ENCODE data around the gene AMN.

DNA sequence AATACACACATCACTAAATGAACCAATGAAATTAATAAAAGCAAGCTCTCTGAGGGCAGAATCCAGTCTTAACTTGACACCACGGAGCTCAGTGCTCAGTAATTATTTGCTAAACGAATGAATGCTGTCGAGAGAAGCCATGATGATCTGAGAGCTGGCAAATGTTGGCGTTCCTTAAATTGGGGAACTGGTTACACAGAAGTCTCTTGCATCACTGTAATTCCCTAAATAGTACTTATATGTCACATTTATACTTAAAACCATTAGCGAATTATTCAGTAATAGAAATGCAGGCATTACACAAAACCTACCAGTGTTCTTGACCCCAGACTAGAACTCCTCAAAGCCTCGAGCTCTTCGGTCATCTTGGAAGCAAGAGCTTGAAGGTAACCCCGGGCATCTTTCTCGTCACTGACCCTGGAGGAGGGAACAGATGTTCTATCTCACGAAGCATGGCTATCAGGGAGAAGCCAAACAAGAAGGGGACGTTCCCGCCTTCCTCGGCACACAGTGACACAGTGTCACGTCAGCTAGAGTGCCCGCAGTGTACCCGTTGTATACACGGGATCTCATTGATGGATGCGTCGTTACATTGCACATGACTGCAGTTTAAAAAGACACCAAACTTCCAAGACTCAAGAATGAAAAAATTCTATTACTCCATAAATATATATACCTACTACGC is 43.6 kb downstream of the AMN start:
- TF ChIP-seq, protein P1, sequence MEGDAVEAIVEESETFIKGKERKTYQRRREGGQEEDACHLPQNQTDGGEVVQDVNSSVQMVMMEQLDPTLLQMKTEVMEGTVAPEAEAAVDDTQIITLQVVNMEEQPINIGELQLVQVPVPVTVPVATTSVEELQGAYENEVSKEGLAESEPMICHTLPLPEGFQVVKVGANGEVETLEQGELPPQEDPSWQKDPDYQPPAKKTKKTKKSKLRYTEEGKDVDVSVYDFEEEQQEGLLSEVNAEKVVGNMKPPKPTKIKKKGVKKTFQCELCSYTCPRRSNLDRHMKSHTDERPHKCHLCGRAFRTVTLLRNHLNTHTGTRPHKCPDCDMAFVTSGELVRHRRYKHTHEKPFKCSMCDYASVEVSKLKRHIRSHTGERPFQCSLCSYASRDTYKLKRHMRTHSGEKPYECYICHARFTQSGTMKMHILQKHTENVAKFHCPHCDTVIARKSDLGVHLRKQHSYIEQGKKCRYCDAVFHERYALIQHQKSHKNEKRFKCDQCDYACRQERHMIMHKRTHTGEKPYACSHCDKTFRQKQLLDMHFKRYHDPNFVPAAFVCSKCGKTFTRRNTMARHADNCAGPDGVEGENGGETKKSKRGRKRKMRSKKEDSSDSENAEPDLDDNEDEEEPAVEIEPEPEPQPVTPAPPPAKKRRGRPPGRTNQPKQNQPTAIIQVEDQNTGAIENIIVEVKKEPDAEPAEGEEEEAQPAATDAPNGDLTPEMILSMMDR (IDR thresholded peaks at IDR 0.05; ENCODE audit: low read depth, low read length, missing input control) = no peak
- TF ChIP-seq RXRA (IDR thresholded peaks at IDR 0.05) (no peak), RAD21 (IDR thresholded peaks at IDR 0.05) (no peak), FOXA1 (IDR thresholded peaks at IDR 0.05) (no peak), JUND (IDR thresholded peaks at IDR 0.05) (no peak)
- TF ChIP-seq, protein P2, sequence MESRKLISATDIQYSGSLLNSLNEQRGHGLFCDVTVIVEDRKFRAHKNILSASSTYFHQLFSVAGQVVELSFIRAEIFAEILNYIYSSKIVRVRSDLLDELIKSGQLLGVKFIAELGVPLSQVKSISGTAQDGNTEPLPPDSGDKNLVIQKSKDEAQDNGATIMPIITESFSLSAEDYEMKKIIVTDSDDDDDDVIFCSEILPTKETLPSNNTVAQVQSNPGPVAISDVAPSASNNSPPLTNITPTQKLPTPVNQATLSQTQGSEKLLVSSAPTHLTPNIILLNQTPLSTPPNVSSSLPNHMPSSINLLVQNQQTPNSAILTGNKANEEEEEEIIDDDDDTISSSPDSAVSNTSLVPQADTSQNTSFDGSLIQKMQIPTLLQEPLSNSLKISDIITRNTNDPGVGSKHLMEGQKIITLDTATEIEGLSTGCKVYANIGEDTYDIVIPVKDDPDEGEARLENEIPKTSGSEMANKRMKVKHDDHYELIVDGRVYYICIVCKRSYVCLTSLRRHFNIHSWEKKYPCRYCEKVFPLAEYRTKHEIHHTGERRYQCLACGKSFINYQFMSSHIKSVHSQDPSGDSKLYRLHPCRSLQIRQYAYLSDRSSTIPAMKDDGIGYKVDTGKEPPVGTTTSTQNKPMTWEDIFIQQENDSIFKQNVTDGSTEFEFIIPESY (IDR thresholded peaks at IDR 0.05) = no peak

All from liver (tissue), 3 donors.